IMR-90 (cell line): ENCODE measurements around the gene UBXN11. TPM values are rescaled to one million over a fixed set of nuclear protein-coding genes. Genes with fewer than 3 reads are reported as not detected.

Experiments used
- ATAC-seq: fragments of 200-7000 bp; cut with Tn5 transposase; 2 replicates; pipeline ENCODE4 v1.9.1; 2020; ENCODE audit warnings: low read depth, mild to moderate bottlenecking, moderate library complexity
- BruUV-seq: library from RNA; stranded (reverse); fragments of 400-500 nt; replicated peaks from 2 replicates; lab custom pipeline; 2021; lab: Mats Ljungman, UMichigan
- CTCF ChIA-PET: fragments of 300-600 bp; formaldehyde crosslinking; extraction: SDS; loops from one replicate; lab custom pipeline; 2021; ENCODE audit warnings: antibody characterized with exemption; lab: Yijun Ruan, JAX
- POLR2A ChIA-PET: fragments of 300-600 bp; sonication (Branson Sonifier 250); formaldehyde crosslinking; loops from one replicate; lab custom pipeline; 2022; ENCODE audit warnings: antibody characterized with exemption; ENCODE audit not compliant: unreplicated experiment; lab: Charles Lee
- DNase-seq: peaks from one replicate; pipeline ENCODE4 v3.0.0; 2013
- H2AFZ ChIP-seq: replicated peaks from 2 replicates; pipeline ENCODE3; 2013; ENCODE audit warnings: low read length, mild to moderate bottlenecking; ENCODE audit not compliant: poor library complexity
- H2AK5ac ChIP-seq: 2 replicates; pipeline ENCODE4 v1.6.1; 2013; ENCODE audit warnings: low read depth, low read length, inconsistent platforms
- H2AK9ac ChIP-seq: replicated peaks from 2 replicates; pipeline ENCODE3; 2013; ENCODE audit warnings: mild to moderate bottlenecking, low read depth, low read length, moderate library complexity; ENCODE audit not compliant: poor library complexity
- H2BK120ac ChIP-seq: 2 replicates; pipeline ENCODE4 v1.6.1; 2013; ENCODE audit warnings: low read depth, low read length, inconsistent platforms
- H2BK15ac ChIP-seq: 3 replicates; pipeline ENCODE4 v1.6.1; 2013; ENCODE audit warnings: low read depth, low read length, inconsistent platforms
- H2BK20ac ChIP-seq: 2 replicates; pipeline ENCODE4 v1.6.1; 2013; ENCODE audit warnings: low read depth, mild to moderate bottlenecking, inconsistent platforms, low read length, moderate library complexity
- H2BK5ac ChIP-seq: 2 replicates; pipeline ENCODE4 v1.6.1; 2013; ENCODE audit warnings: mild to moderate bottlenecking, low read depth, low read length, inconsistent platforms; ENCODE audit not compliant: poor library complexity, severe bottlenecking
- H3K14ac ChIP-seq: replicated peaks from 2 replicates; pipeline ENCODE4 v1.6.1; 2013; ENCODE audit warnings: low read depth, low read length, inconsistent platforms
- H3K18ac ChIP-seq: 2 replicates; pipeline ENCODE4 v1.6.1; 2013; ENCODE audit warnings: low read depth, low read length, control low read depth
- H3K23ac ChIP-seq: 2 replicates; pipeline ENCODE4 v1.6.1; 2013; ENCODE audit warnings: low read depth, low read length, inconsistent platforms
- H3K27ac ChIP-seq: 2 replicates; pipeline ENCODE4 v1.5.1; 2013; ENCODE audit warnings: mild to moderate bottlenecking, control low read depth, low read length; ENCODE audit not compliant: insufficient read depth
- H3K27me3 ChIP-seq: 2 replicates; pipeline ENCODE4 v1.6.1; 2013; ENCODE audit warnings: low read length; ENCODE audit not compliant: control insufficient read depth, insufficient read depth
- H3K36me3 ChIP-seq: 2 replicates; pipeline ENCODE4 v1.6.1; 2013; ENCODE audit warnings: low read length, mixed read lengths; ENCODE audit not compliant: control insufficient read depth, insufficient read depth
- H3K4ac ChIP-seq: 2 replicates; pipeline ENCODE4 v1.6.1; 2013; ENCODE audit warnings: low read depth, low read length, inconsistent platforms
- H3K4me1 ChIP-seq: 2 replicates; pipeline ENCODE4 v1.6.1; 2013; ENCODE audit warnings: low read length, mixed read lengths; ENCODE audit not compliant: control insufficient read depth, insufficient read depth
- H3K4me2 ChIP-seq: 2 replicates; pipeline ENCODE4 v1.6.1; 2013; ENCODE audit warnings: low read depth, mild to moderate bottlenecking, control low read depth, low read length, moderate library complexity
- H3K4me3 ChIP-seq: 2 replicates; pipeline ENCODE4 v1.5.1; 2013; ENCODE audit warnings: low read depth, mild to moderate bottlenecking, control low read depth, low read length, moderate library complexity; ENCODE audit not compliant: insufficient read depth
- H3K56ac ChIP-seq: 2 replicates; pipeline ENCODE4 v1.6.1; 2013; ENCODE audit warnings: low read length, inconsistent platforms; ENCODE audit not compliant: insufficient read depth; ENCODE audit errors: extremely low read depth
- H3K79me1 ChIP-seq, 2 experiments: 2 replicates each; pipeline ENCODE4 v1.6.1; 2013; ENCODE audit warnings: low read length in 2 of 2, inconsistent platforms in 1 of 2, low read depth in 1 of 2
- H3K9ac ChIP-seq: 2 replicates; pipeline ENCODE4 v1.6.1; 2013; ENCODE audit warnings: low read depth, low read length, control low read depth
- H3K9me1 ChIP-seq: 2 replicates; pipeline ENCODE4 v1.6.1; 2013; ENCODE audit warnings: low read length, inconsistent platforms; ENCODE audit not compliant: insufficient read depth
- H3K9me3 ChIP-seq: 2 replicates; pipeline ENCODE4 v1.6.1; 2013; ENCODE audit warnings: low read length; ENCODE audit not compliant: control insufficient read depth, insufficient read depth
- H4K20me1 ChIP-seq: 2 replicates; pipeline ENCODE4 v1.6.1; 2013; ENCODE audit warnings: low read length, inconsistent platforms; ENCODE audit not compliant: insufficient read depth
- H4K5ac ChIP-seq: 2 replicates; pipeline ENCODE4 v1.6.1; 2013; ENCODE audit warnings: mild to moderate bottlenecking, low read depth, low read length, control low read depth
- H4K8ac ChIP-seq, 2 experiments: 2 replicates each; pipeline ENCODE4 v1.6.1; 2013; ENCODE audit warnings: low read depth in 2 of 2, low read length in 2 of 2, control low read depth in 1 of 2, inconsistent platforms in 1 of 2
- H4K91ac ChIP-seq: 2 replicates; pipeline ENCODE4 v1.6.1; 2013; ENCODE audit warnings: low read depth, low read length, inconsistent platforms; ENCODE audit not compliant: insufficient read depth
- BHLHE40 ChIP-seq: fragments of 150-350 bp; IDR thresholded peaks from 2 replicates; pipeline ENCODE4 v1.6.1; 2016; ENCODE audit warnings: mild to moderate bottlenecking, low read depth, low read length
- CEBPB ChIP-seq: IDR thresholded peaks from 2 replicates; pipeline ENCODE4 v1.6.1; 2012; ENCODE audit warnings: low read depth, low read length, improper control_type of control experiment
- CHD1 ChIP-seq: IDR thresholded peaks from 2 replicates; pipeline ENCODE4 v1.6.1; 2012; ENCODE audit warnings: low read depth, low read length, improper control_type of control experiment
- ELK1 ChIP-seq: fragments of 150-350 bp; IDR thresholded peaks from 2 replicates; pipeline ENCODE4 v1.6.1; 2016; ENCODE audit warnings: low read depth, mild to moderate bottlenecking, low read length, moderate library complexity, borderline replicate concordance
- FOS ChIP-seq: fragments of 150-350 bp; IDR thresholded peaks from 2 replicates; pipeline ENCODE4 v1.6.1; 2016; ENCODE audit warnings: low read depth, low read length
- MAFK ChIP-seq: IDR thresholded peaks from 2 replicates; pipeline ENCODE4 v1.6.1; 2012; ENCODE audit warnings: low read depth, low read length, improper control_type of control experiment
- MAZ ChIP-seq: IDR thresholded peaks from 2 replicates; pipeline ENCODE4 v1.6.1; 2012; ENCODE audit warnings: low read depth, mild to moderate bottlenecking, low read length, improper control_type of control experiment, moderate library complexity, borderline replicate concordance
- MXI1 ChIP-seq: IDR thresholded peaks from 2 replicates; pipeline ENCODE4 v1.6.1; 2012; ENCODE audit warnings: low read depth, mild to moderate bottlenecking, low read length, moderate library complexity, borderline replicate concordance
- NFE2L2 ChIP-seq: fragments of 150-350 bp; IDR thresholded peaks from 2 replicates; pipeline ENCODE4 v1.6.1; 2016; ENCODE audit warnings: low read depth, mild to moderate bottlenecking, low read length
- POLR2A ChIP-seq: IDR thresholded peaks from 2 replicates; pipeline ENCODE4 v1.6.1; 2012; ENCODE audit warnings: mild to moderate bottlenecking, low read depth, low read length
- RAD21 ChIP-seq: IDR thresholded peaks from 2 replicates; pipeline ENCODE4 v1.6.1; 2012; ENCODE audit warnings: low read length, improper control_type of control experiment
- RCOR1 ChIP-seq: IDR thresholded peaks from 2 replicates; pipeline ENCODE4 v1.6.1; 2012; ENCODE audit warnings: mild to moderate bottlenecking, low read length, improper control_type of control experiment; ENCODE audit not compliant: insufficient replicate concordance
- RFX5 ChIP-seq: IDR thresholded peaks from 2 replicates; pipeline ENCODE4 v1.8.0; 2012; ENCODE audit warnings: low read depth, mild to moderate bottlenecking, low read length, moderate library complexity
- SMC3 ChIP-seq: fragments of 150-350 bp; IDR thresholded peaks from 2 replicates; pipeline ENCODE4 v1.6.1; 2016; ENCODE audit warnings: low read depth, mild to moderate bottlenecking, antibody characterized with exemption, low read length, moderate library complexity
- USF2 ChIP-seq: fragments of 150-350 bp; IDR thresholded peaks from 2 replicates; pipeline ENCODE4 v1.6.1; 2017; ENCODE audit warnings: mild to moderate bottlenecking, antibody characterized with exemption, low read length, low read depth
- WGBS, 2 experiments: methylation state at CpG; one replicate each; pipeline versions ENCODE4 v1.1.5 to v1.1.7; 2013; ENCODE audit warnings: missing lambda C conversion rate in 2 of 2; ENCODE audit not compliant: insufficient read length in 1 of 2; ENCODE audit errors: extremely low coverage in 2 of 2; 5-methylcytosine and 5-hydroxymethylcytosine counted together
- dilution Hi-C: fragments of 300-500 bp; cut with HindIII; formaldehyde crosslinking; loops from one replicate; pipeline ENCODE4 v1.14.3; 2018; ENCODE audit warnings: low sequenced_read_pairs; ENCODE audit not compliant: unreplicated experiment
- in situ Hi-C: fragments of 300-500 bp; cut with MboI; formaldehyde crosslinking; loops from 3 replicates; pipeline ENCODE4 v1.14.3; 2019; ENCODE audit warnings: low sequenced_read_pairs, inconsistent platforms, mixed read lengths
- intact Hi-C: fragments of 100-400 bp; cut with micrococcal nuclease; formaldehyde crosslinking; loops from 2 replicates; pipeline ENCODE4 v1.10.0; 2022
- polyA plus RNA-seq, 3 experiments: library from polyadenylated mRNA; depleted of rRNA; stranded (reverse); fragments of >200 nt; gene quantifications; 2 replicates each; pipeline ENCODE4 v1.2.3, GENCODE V29; 2012; ENCODE audit warnings: low replicate concordance in 1 of 3
- total RNA-seq: library from RNA; depleted of rRNA; stranded (reverse); fragments of >200 nt; gene quantifications from 2 replicates; pipeline ENCODE4 v1.2.3, GENCODE V29; 2012
- TF ChIP-seq, protein P1 (sequence below): conservative IDR thresholded peaks from 2 replicates; pipeline ENCODE4 v1.5.1; 2012; ENCODE audit warnings: mild to moderate bottlenecking, low read depth, low read length, improper control_type of control experiment

UBXN11 gene
- total and polyA plus RNA-seq, 2 of the 4 experiments (the other 2 are of a cell fraction), result 5.2 to 17.0 TPM

DNA sequence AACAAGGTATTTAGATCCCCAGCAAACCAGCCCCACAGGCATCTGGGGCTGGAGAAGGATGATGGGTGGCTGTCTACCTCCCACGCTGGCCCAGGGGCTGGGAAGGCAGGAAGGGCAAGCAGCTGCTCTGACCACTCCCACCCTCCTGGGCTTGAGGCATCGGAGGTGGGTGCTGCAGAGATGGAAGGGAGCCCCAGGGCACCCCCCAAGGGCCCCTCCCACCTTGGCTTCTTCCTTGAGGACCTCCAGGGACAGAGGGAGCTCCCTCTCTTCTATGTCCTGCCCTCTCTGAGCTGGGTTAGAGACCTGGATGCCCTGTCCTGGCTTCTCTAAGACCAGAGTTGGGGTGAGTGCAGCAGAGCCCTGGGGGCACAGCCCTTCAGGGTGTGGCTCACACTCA, 14.5 kb upstream of the UBXN11 start:
- no peak overlapping the region; the same call in 1 of the 2 replicates for H2BK120ac ChIP-seq
- BruUV-seq, result no TSS peak
- H4K8ac ChIP-seq, result peak overlapping the region; percentile 92 to 99; a peak in 3 of 4 replicates
- H4K91ac ChIP-seq, result no peak overlapping the region
- H2AFZ ChIP-seq, result peak overlapping the region; percentile 98
- no peak overlapping the region for H2BK20ac ChIP-seq
- H3K79me1 ChIP-seq, result no peaks in the 10 kb centered on the region
- intact Hi-C loops (loop anchor here (1.0 to 2.0 kb wide), 5 partner anchors 46 to 284 kb away; partner anchors contain the start of gene ZNF593), dilution Hi-C loops (no loop called here), in situ Hi-C loops (no loop called here)
- H3K4ac ChIP-seq, result peak overlapping the region; percentile 92; the same call in 1 of the 2 replicates
- H2AK9ac ChIP-seq, result peak overlapping the region; percentile 92
- H3K27me3 ChIP-seq, result peaks cover 9% of the 10 kb centered on the region
- ChIA-PET POLR2A (no interaction called here), CTCF (interaction anchor here (0.5 to 2.8 kb wide), 5 partner anchors 10 to 45 kb away, joined by 3 to 18 read pairs (median 5); partner anchors contain the start of gene SH3BGRL3)
- ATAC-seq, result no peak
- no peak overlapping the region for H3K4me2 ChIP-seq
- H4K20me1 ChIP-seq, result no peaks in the 10 kb centered on the region
- TF ChIP-seq MXI1 (no peak), MAZ (no peak), ELK1 (no peak), USF2 (no peak), BHLHE40 (no peak), FOS (no peak), NFE2L2 (no peak), POLR2A (no peak), CHD1 (no peak), MAFK (no peak), RCOR1 (no peak), RFX5 (no peak), RAD21 (no peak), CEBPB (no peak), SMC3 (no peak)
- TF ChIP-seq, protein P1, sequence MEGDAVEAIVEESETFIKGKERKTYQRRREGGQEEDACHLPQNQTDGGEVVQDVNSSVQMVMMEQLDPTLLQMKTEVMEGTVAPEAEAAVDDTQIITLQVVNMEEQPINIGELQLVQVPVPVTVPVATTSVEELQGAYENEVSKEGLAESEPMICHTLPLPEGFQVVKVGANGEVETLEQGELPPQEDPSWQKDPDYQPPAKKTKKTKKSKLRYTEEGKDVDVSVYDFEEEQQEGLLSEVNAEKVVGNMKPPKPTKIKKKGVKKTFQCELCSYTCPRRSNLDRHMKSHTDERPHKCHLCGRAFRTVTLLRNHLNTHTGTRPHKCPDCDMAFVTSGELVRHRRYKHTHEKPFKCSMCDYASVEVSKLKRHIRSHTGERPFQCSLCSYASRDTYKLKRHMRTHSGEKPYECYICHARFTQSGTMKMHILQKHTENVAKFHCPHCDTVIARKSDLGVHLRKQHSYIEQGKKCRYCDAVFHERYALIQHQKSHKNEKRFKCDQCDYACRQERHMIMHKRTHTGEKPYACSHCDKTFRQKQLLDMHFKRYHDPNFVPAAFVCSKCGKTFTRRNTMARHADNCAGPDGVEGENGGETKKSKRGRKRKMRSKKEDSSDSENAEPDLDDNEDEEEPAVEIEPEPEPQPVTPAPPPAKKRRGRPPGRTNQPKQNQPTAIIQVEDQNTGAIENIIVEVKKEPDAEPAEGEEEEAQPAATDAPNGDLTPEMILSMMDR, result no peak
- H2AK5ac ChIP-seq, result peak overlapping the region; percentile 92
- no peak overlapping the region for H3K4me3 ChIP-seq
- no peaks in the 10 kb centered on the region for H3K36me3 ChIP-seq
- H3K9ac ChIP-seq, result no peak overlapping the region
- H4K5ac ChIP-seq, result peak overlapping the region; percentile 96; the same call in 1 of the 2 replicates
- WGBS, 2 experiments, result no CpG with 5 or more reads among the region's 2 CpGs
- H3K9me1 ChIP-seq, result no peaks in the 10 kb centered on the region
- H3K18ac ChIP-seq, result no peak overlapping the region
- no peak for DNase-seq
- no peak overlapping the region for H2BK15ac ChIP-seq
- peaks cover 3% of the 10 kb centered on the region for H3K4me1 ChIP-seq
- no peak overlapping the region for H3K27ac ChIP-seq
- H3K9me3 ChIP-seq, result no peaks in the 10 kb centered on the region
- no peak overlapping the region for H3K23ac ChIP-seq
- no peak overlapping the region for H3K56ac ChIP-seq
- H3K14ac ChIP-seq, result peak overlapping the region; percentile 77; the same call in 1 of the 2 replicates
- no peak overlapping the region for H2BK5ac ChIP-seq
